ENCODE results near the gene SETDB1.

Gene SETDB1

GRCh38 chr1:150972417-150972940 is 46.3 kb downstream of the SETDB1 start:
- H3K27me3 ChIP-seq (ENCODE audit: insufficient read depth, low read length): no peaks in the 10 kb centered on the region
- no peaks in the 10 kb centered on the region for H3K9me3 ChIP-seq (ENCODE audit: low read length)
- no peak overlapping the region for H2AFZ ChIP-seq (ENCODE audit: low read depth, low read length)
- peak overlapping the region; percentile 87 for H3K4me3 ChIP-seq (ENCODE audit: low read length)
- H3K4me1 ChIP-seq (ENCODE audit: insufficient read depth, low read length): peaks cover 36% of the 10 kb centered on the region
- H3K36me3 ChIP-seq (ENCODE audit: insufficient read depth, low read length): peaks cover 15% of the 10 kb centered on the region

- H2AFZ ChIP-seq (ENCODE audit: low read depth, low read length): no peak overlapping the region
- H3K4me1 ChIP-seq (ENCODE audit: insufficient read depth, low read length): peaks cover 36% of the 10 kb centered on the region
- H3K27me3 ChIP-seq (ENCODE audit: insufficient read depth, low read length): no peaks in the 10 kb centered on the region
- peak overlapping the region; percentile 87 for H3K4me3 ChIP-seq (ENCODE audit: low read length)
- peaks cover 6% of the 10 kb centered on the region for H3K36me3 ChIP-seq (ENCODE audit: insufficient read depth, low read length)
- H3K9me3 ChIP-seq (ENCODE audit: low read length): no peaks in the 10 kb centered on the region
These were observed 47.2 kb downstream of the SETDB1 start for GRCh38 chr1:150973258-150973835.

GRCh38 chr1:150973836-150974579 is 47.8 kb downstream of the SETDB1 start:
- Histone ChIP-seq H3K4me1 (ENCODE audit: insufficient read depth, low read length) (peaks cover 36% of the 10 kb centered on the region), H3K4me3 (ENCODE audit: low read length) (peak overlapping the region; percentile 87), H3K27me3 (ENCODE audit: insufficient read depth, low read length) (no peaks in the 10 kb centered on the region), H2AFZ (ENCODE audit: low read depth, low read length) (no peak overlapping the region), H3K36me3 (ENCODE audit: insufficient read depth, low read length) (no peaks in the 10 kb centered on the region), H3K9me3 (ENCODE audit: low read length) (no peaks in the 10 kb centered on the region)

- H3K4me1 ChIP-seq (ENCODE audit: insufficient read depth, low read length): peaks cover 36% of the 10 kb centered on the region
These were observed 48.7 kb downstream of the SETDB1 start, which contains the start of gene CERS2 for GRCh38 chr1:150974580-150975478. Gene CERS2 (minus strand): TSS chr1:150974835. CDS start chr1:150969090, 5,745 bp downstream.

GRCh38 chr1:150976401-150976821 is 50.2 kb downstream of the SETDB1 start:
- Histone ChIP-seq H3K36me3 (ENCODE audit: insufficient read depth, low read length) (no peaks in the 10 kb centered on the region), H3K9me3 (ENCODE audit: low read length) (no peaks in the 10 kb centered on the region), H3K4me1 (ENCODE audit: insufficient read depth, low read length) (peaks cover 25% of the 10 kb centered on the region), H3K4me3 (ENCODE audit: low read length) (no peak overlapping the region), H2AFZ (ENCODE audit: low read depth, low read length) (no peak overlapping the region), H3K27me3 (ENCODE audit: insufficient read depth, low read length) (no peaks in the 10 kb centered on the region)

More at GRCh38 chr1:150974580-150975478, 48.7 kb downstream of the SETDB1 start, which contains the start of gene CERS2:
- Histone ChIP-seq H3K4me3 (ENCODE audit: low read length) (peak within 1 kb of the TSS; percentile 87), H3K9me3 (ENCODE audit: low read length) (no peaks in the 10 kb centered on the region), H3K27me3 (ENCODE audit: insufficient read depth, low read length) (no peaks in the 10 kb centered on the region), H2AFZ (ENCODE audit: low read depth, low read length) (no peak within 1 kb of the TSS), H3K36me3 (ENCODE audit: insufficient read depth, low read length) (no peaks in the 10 kb centered on the region)

GRCh38 chr1:150976879-150977694 is 50.9 kb downstream of the SETDB1 start:
- H3K9me3 ChIP-seq (ENCODE audit: low read length): no peaks in the 10 kb centered on the region
- no peaks in the 10 kb centered on the region for H3K36me3 ChIP-seq (ENCODE audit: insufficient read depth, low read length)
- H3K4me3 ChIP-seq (ENCODE audit: low read length): no peak overlapping the region
- no peak overlapping the region for H2AFZ ChIP-seq (ENCODE audit: low read depth, low read length)
- no peaks in the 10 kb centered on the region for H3K27me3 ChIP-seq (ENCODE audit: insufficient read depth, low read length)
- H3K4me1 ChIP-seq (ENCODE audit: insufficient read depth, low read length): peaks cover 18% of the 10 kb centered on the region

- Histone ChIP-seq H3K4me3 (ENCODE audit: low read length) (no peak overlapping the region), H3K36me3 (ENCODE audit: insufficient read depth, low read length) (no peaks in the 10 kb centered on the region), H3K9me3 (ENCODE audit: low read length) (no peaks in the 10 kb centered on the region), H3K4me1 (ENCODE audit: insufficient read depth, low read length) (no peaks in the 10 kb centered on the region), H2AFZ (ENCODE audit: low read depth, low read length) (no peak overlapping the region), H3K27me3 (ENCODE audit: insufficient read depth, low read length) (no peaks in the 10 kb centered on the region)
These were observed 53.2 kb downstream of the SETDB1 start for GRCh38 chr1:150979092-150980056.

- no peak overlapping the region for H3K4me3 ChIP-seq (ENCODE audit: low read length)
- H3K27me3 ChIP-seq (ENCODE audit: insufficient read depth, low read length): no peaks in the 10 kb centered on the region
- no peaks in the 10 kb centered on the region for H3K4me1 ChIP-seq (ENCODE audit: insufficient read depth, low read length)
- H3K36me3 ChIP-seq (ENCODE audit: insufficient read depth, low read length): no peaks in the 10 kb centered on the region
- no peak overlapping the region for H2AFZ ChIP-seq (ENCODE audit: low read depth, low read length)
- no peaks in the 10 kb centered on the region for H3K9me3 ChIP-seq (ENCODE audit: low read length)
These were observed 55.1 kb downstream of the SETDB1 start for GRCh38 chr1:150981177-150981804.

GRCh38 chr1:150981805-150982712 is 55.9 kb downstream of the SETDB1 start, which contains the start of gene ANXA9:
Gene ANXA9 (plus strand): TSS chr1:150982292. CDS start chr1:150983106, 814 bp downstream.
- H3K9me3 ChIP-seq (ENCODE audit: low read length): no peaks in the 10 kb centered on the region
- no peak within 1 kb of the TSS for H3K4me3 ChIP-seq (ENCODE audit: low read length)
- no peak within 1 kb of the TSS for H2AFZ ChIP-seq (ENCODE audit: low read depth, low read length)
- no peaks in the 10 kb centered on the region for H3K27me3 ChIP-seq (ENCODE audit: insufficient read depth, low read length)
- no peaks in the 10 kb centered on the region for H3K4me1 ChIP-seq (ENCODE audit: insufficient read depth, low read length)
- no peaks in the 10 kb centered on the region for H3K36me3 ChIP-seq (ENCODE audit: insufficient read depth, low read length)

- Histone ChIP-seq H2AFZ (ENCODE audit: low read depth, low read length) (no peak overlapping the region), H3K4me1 (ENCODE audit: insufficient read depth, low read length) (no peaks in the 10 kb centered on the region), H3K9me3 (ENCODE audit: low read length) (no peaks in the 10 kb centered on the region), H3K4me3 (ENCODE audit: low read length) (no peak overlapping the region), H3K27me3 (ENCODE audit: insufficient read depth, low read length) (no peaks in the 10 kb centered on the region), H3K36me3 (ENCODE audit: insufficient read depth, low read length) (no peaks in the 10 kb centered on the region)
These were observed 59.1 kb downstream of the SETDB1 start for GRCh38 chr1:150985179-150985825.
